H1 (cell line): ENCODE measurements around the gene SH2D2A. TPM values are rescaled to one million over a fixed set of nuclear protein-coding genes. Genes with fewer than 3 reads are reported as not detected.

Source experiments
- CTCF ChIA-PET: fragments of 300-600 bp; sonication (Branson Sonifier 250); formaldehyde crosslinking; loops from one replicate; lab custom pipeline; 2021; ENCODE audit not compliant: partially characterized antibody; lab: Charles Lee
- POLR2A ChIA-PET: fragments of 300-600 bp; sonication (Branson Sonifier 250); formaldehyde crosslinking; loops from one replicate; lab custom pipeline; 2021; ENCODE audit warnings: inconsistent platforms; ENCODE audit not compliant: partially characterized antibody; lab: Charles Lee
- DNase-seq, 2 experiments: peaks; one replicate each; pipeline versions ENCODE4 v3.0.0 to v3.0.0-alpha.2; 2010 to 2022; ENCODE audit warnings: low spot score in 2 of 2, low read depth in 1 of 2, mixed read lengths in 1 of 2
- FAIRE-seq: peaks from 2 replicates; lab custom pipeline; 2011; peaks lifted over from hg19 to GRCh38; lab: Jason Lieb, UNC
- H2AFZ ChIP-seq: 2 replicates; pipeline ENCODE4 v1.8.1; 2012; ENCODE audit warnings: low read length, inconsistent platforms
- H2AK5ac ChIP-seq: 2 replicates; pipeline ENCODE4 v1.6.1; 2013; ENCODE audit warnings: low read depth, low read length
- H2BK120ac ChIP-seq: replicated peaks from 2 replicates; pipeline ENCODE3; 2013; ENCODE audit warnings: low read depth, low read length, inconsistent platforms
- H2BK12ac ChIP-seq: 2 replicates; pipeline ENCODE4 v1.6.1; 2013; ENCODE audit warnings: low read depth, low read length
- H2BK15ac ChIP-seq: 2 replicates; pipeline ENCODE4 v1.6.1; 2013; ENCODE audit warnings: low read length
- H2BK20ac ChIP-seq: 2 replicates; pipeline ENCODE4 v1.6.1; 2013; ENCODE audit warnings: low read length
- H2BK5ac ChIP-seq: 2 replicates; pipeline ENCODE4 v1.6.1; 2013; ENCODE audit warnings: low read depth, low read length
- H3K14ac ChIP-seq: 2 replicates; pipeline ENCODE4 v1.6.1; 2013; ENCODE audit warnings: inconsistent platforms; ENCODE audit not compliant: insufficient read length
- H3K18ac ChIP-seq: 2 replicates; pipeline ENCODE4 v1.6.1; 2013; ENCODE audit warnings: low read length; ENCODE audit errors: extremely low read depth
- H3K23ac ChIP-seq: 2 replicates; pipeline ENCODE4 v1.6.1; 2013; ENCODE audit warnings: inconsistent platforms; ENCODE audit not compliant: insufficient read length
- H3K23me2 ChIP-seq: 2 replicates; pipeline ENCODE4 v1.6.1; 2013; ENCODE audit warnings: low read depth, low read length
- H3K27ac ChIP-seq: 2 replicates; pipeline ENCODE4 v1.6.1; 2011; ENCODE audit warnings: low read depth, low read length, inconsistent platforms
- H3K27me3 ChIP-seq, 4 experiments: replicated peaks in 1 of 4; 1 replicate in 1 of 4; 2 replicates in 3 of 4; pipeline versions ENCODE4 v1.6.1 to v1.8.1; 2011 to 2013; ENCODE audit warnings: low read length in 3 of 4, mild to moderate bottlenecking in 3 of 4, inconsistent platforms in 2 of 4, mixed read lengths in 2 of 4, moderate library complexity in 1 of 4; ENCODE audit not compliant: control insufficient read depth in 3 of 4, insufficient read depth in 3 of 4; ENCODE audit errors: extremely low read depth in 1 of 4
- H3K36me3 ChIP-seq, 4 experiments: 2 replicates each; pipeline versions ENCODE4 v1.6.1 to v1.8.1; 2011 to 2013; ENCODE audit warnings: mild to moderate bottlenecking in 4 of 4, low read length in 3 of 4, moderate library complexity in 2 of 4, control low read depth in 1 of 4, inconsistent platforms in 1 of 4; ENCODE audit not compliant: insufficient read depth in 4 of 4, control insufficient read depth in 2 of 4
- H3K4ac ChIP-seq: replicated peaks from 2 replicates; pipeline ENCODE3; 2013; ENCODE audit warnings: low read length, low read depth, mixed read lengths, inconsistent platforms; ENCODE audit not compliant: insufficient read length
- H3K4me1 ChIP-seq, 4 experiments: replicated peaks in 1 of 4; 1 replicate in 1 of 4; 2 replicates in 3 of 4; pipeline versions ENCODE4 v1.6.1 to v1.8.1; 2011 to 2013; ENCODE audit warnings: low read length in 3 of 4, inconsistent platforms in 2 of 4, mixed read lengths in 1 of 4; ENCODE audit not compliant: insufficient read depth in 4 of 4, control insufficient read depth in 3 of 4
- H3K4me2 ChIP-seq, 2 experiments: 2 replicates each; pipeline versions ENCODE4 v1.6.1 to v1.8.1; 2011 to 2013; ENCODE audit warnings: low read depth in 2 of 2, low read length in 2 of 2, control low read depth in 1 of 2, inconsistent platforms in 1 of 2, mild to moderate bottlenecking in 1 of 2; ENCODE audit not compliant: insufficient read depth in 1 of 2
- H3K4me3 ChIP-seq, 4 experiments: fragments of 200-600, 300-600 bp in 1 of 4; sonication (generic), shearing (Covaris generic), sonication (Bioruptor Twin) in 1 of 4; 2 replicates each; pipeline versions ENCODE4 v1.5.1 to v1.8.1; 2011 to 2016; ENCODE audit warnings: low read length in 4 of 4, low read depth in 3 of 4, control low read depth in 2 of 4, inconsistent platforms in 2 of 4, mild to moderate bottlenecking in 2 of 4, mixed read lengths in 1 of 4, moderate library complexity in 1 of 4; ENCODE audit not compliant: insufficient read depth in 2 of 4; ENCODE audit errors: extremely low read depth in 1 of 4
- H3K56ac ChIP-seq: replicated peaks from 2 replicates; pipeline ENCODE3; 2013; ENCODE audit warnings: low read depth, mild to moderate bottlenecking, mixed read lengths, low read length, inconsistent platforms; ENCODE audit not compliant: insufficient read length
- H3K79me1 ChIP-seq: 2 replicates; pipeline ENCODE4 v1.6.1; 2013; ENCODE audit warnings: low read depth, low read length, control low read depth
- H3K79me2 ChIP-seq, 2 experiments: 2 replicates each; pipeline versions ENCODE4 v1.6.1 to v1.8.1; 2012 to 2013; ENCODE audit warnings: low read length in 2 of 2, mild to moderate bottlenecking in 2 of 2, inconsistent platforms in 1 of 2; ENCODE audit not compliant: insufficient read depth in 2 of 2, control insufficient read depth in 1 of 2
- H3K9ac ChIP-seq, 4 experiments: replicated peaks in 1 of 4; 1 replicate in 1 of 4; 2 replicates in 3 of 4; pipeline versions ENCODE4 v1.6.1 to v1.8.1; 2011 to 2013; ENCODE audit warnings: low read depth in 3 of 4, low read length in 3 of 4, control low read depth in 2 of 4, mild to moderate bottlenecking in 2 of 4, moderate library complexity in 2 of 4, inconsistent platforms in 1 of 4; ENCODE audit errors: extremely low read depth in 1 of 4
- H3K9me3 ChIP-seq, 2 experiments: 2 replicates each; pipeline versions ENCODE4 v1.6.1 to v1.8.1; 2012 to 2013; ENCODE audit warnings: mild to moderate bottlenecking in 2 of 2, moderate library complexity in 2 of 2, control low read depth in 1 of 2, inconsistent platforms in 1 of 2, low read depth in 1 of 2, low read length in 1 of 2, mixed read lengths in 1 of 2; ENCODE audit not compliant: insufficient read depth in 2 of 2
- H4K20me1 ChIP-seq, 2 experiments: replicated peaks in 1 of 2; 2 replicates each; pipeline versions ENCODE3 to v1.8.1; 2011 to 2013; ENCODE audit warnings: inconsistent platforms in 2 of 2, low read length in 2 of 2, mild to moderate bottlenecking in 1 of 2; ENCODE audit not compliant: insufficient read depth in 2 of 2, control insufficient read depth in 1 of 2
- H4K5ac ChIP-seq: 2 replicates; pipeline ENCODE4 v1.6.1; 2013; ENCODE audit warnings: low read length, low read depth, mixed read lengths, inconsistent platforms; ENCODE audit not compliant: insufficient read length
- H4K8ac ChIP-seq: 2 replicates; pipeline ENCODE4 v1.8.0; 2013; ENCODE audit warnings: mild to moderate bottlenecking, moderate library complexity, low read length, inconsistent platforms; ENCODE audit not compliant: insufficient read depth; ENCODE audit errors: extremely low read depth
- H4K91ac ChIP-seq: replicated peaks from 2 replicates; pipeline ENCODE3; 2013; ENCODE audit warnings: low read length, mixed read lengths, inconsistent platforms; ENCODE audit not compliant: insufficient read length
- KDM1A ChIP-seq: fragments of 200-600, 300-600 bp; sonication (generic); IDR thresholded peaks from 2 replicates; pipeline ENCODE4 v1.7.1; 2016; ENCODE audit warnings: mild to moderate bottlenecking, low read length, borderline replicate concordance
- WGBS, 2 experiments: shearing (Covaris generic) in 1 of 2; methylation state at CpG; one replicate each; pipeline versions ENCODE4 v1.1.6 to v1.1.7; 2013 to 2015; ENCODE audit warnings: low lambda C conversion rate in 2 of 2, mixed read lengths in 2 of 2, inconsistent platforms in 1 of 2, low coverage in 1 of 2, missing lambda C conversion rate in 1 of 2; ENCODE audit not compliant: insufficient replicate concordance in 2 of 2, insufficient coverage in 1 of 2, insufficient read length in 1 of 2; ENCODE audit errors: extremely low coverage in 1 of 2, missing lambda C conversion rate in 1 of 2; 5-methylcytosine and 5-hydroxymethylcytosine counted together
- polyA plus RNA-seq, 7 experiments: library from polyadenylated mRNA; depleted of rRNA in 3 of 7; stranded (reverse) in 5 of 7; unstranded in 2 of 7; fragments of >200 nt in 5 of 7; fragments of 200-250 nt in 2 of 7; gene quantifications; 1 replicate in 5 of 7; 2 replicates in 1 of 7; 4 replicates in 1 of 7; pipeline versions ENCODE4 v1.2.1 to v1.2.3, GENCODE V29; 2011 to 2013; ENCODE audit warnings: missing spikeins in 2 of 7, mixed read lengths in 2 of 7
- total RNA-seq: library from RNA; stranded (reverse); fragmentation: NEBNext Ultra II Directional; extraction: Animal tissue kit (Norgen Biotek cat#: 25700); gene quantifications from 2 replicates; pipeline ENCODE4 v1.2.1, GENCODE V29; 2021

Gene SH2D2A
- total and polyA plus RNA-seq, 2 of the 8 experiments (the other 6 are each of a cell fraction or from before 2014, with no cell fraction given): 3.3 to 7.9 TPM

DNA sequence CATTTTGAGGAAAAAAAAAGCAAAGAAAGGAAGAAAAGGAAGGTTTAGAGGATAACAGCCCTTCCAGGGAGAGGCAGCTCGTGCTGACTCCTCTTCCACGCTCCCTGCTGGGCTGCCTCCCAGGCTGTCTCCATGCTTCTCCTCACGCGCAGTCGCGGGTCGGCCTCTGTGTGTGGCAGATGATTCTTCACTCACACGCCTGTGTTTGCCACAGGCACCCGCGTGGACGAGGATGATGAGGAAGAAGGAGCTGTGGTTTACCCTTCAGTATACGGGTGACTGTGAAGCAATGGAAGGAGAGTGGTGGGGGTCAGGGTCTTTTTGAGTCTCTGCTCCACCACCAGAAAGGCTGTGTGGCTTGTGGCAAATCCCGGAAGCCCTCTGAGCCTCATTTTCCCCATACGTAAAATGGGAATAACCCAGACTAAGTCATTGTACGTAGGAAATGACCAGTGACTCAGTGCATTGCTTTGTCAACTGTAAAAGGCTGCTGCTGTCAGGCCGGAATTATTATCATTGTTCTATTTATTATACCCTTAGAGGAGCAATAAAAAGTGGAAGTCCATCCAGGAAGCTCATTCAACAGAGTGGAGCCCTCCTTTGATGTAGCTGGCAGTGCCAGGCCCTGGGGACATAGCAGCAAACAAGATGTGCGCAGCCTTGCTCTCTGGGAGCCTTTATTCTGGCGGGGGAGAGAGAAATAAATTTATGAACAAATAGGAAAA is 11.9 kb upstream of the SH2D2A start:
- H2BK12ac ChIP-seq: no peak overlapping the region
- ChIA-PET CTCF (interaction anchor here (0.7 to 22.0 kb wide), 8 partner anchors 9 to 141 kb away, joined by 3 to 556 read pairs (median 6); partner anchors contain the start of genes INSRR, NTRK1 and SH2D2A), POLR2A (interaction anchor here (0.6 kb wide), 1 partner anchor 312 kb away, joined by 3 read pairs; no protein-coding TSS in a partner anchor)
- H3K4ac ChIP-seq: no peak overlapping the region
- no peaks in the 10 kb centered on the region for H3K9me3 ChIP-seq
- H3K4me3 ChIP-seq: no peak overlapping the region
- no peak overlapping the region for H4K5ac ChIP-seq
- no peak overlapping the region for H3K23ac ChIP-seq
- no peaks in the 10 kb centered on the region for H3K36me3 ChIP-seq
- H3K4me1 ChIP-seq: no peaks in the 10 kb centered on the region
- no peak overlapping the region for H3K9ac ChIP-seq
- no peak overlapping the region for H3K14ac ChIP-seq
- no peak overlapping the region for H2AFZ ChIP-seq
- H4K91ac ChIP-seq: no peak overlapping the region
- H3K27ac ChIP-seq: no peak overlapping the region
- no peak overlapping the region for H3K56ac ChIP-seq
- no peaks in the 10 kb centered on the region for H3K79me2 ChIP-seq
- H3K23me2 ChIP-seq: no peaks in the 10 kb centered on the region
- no peak for DNase-seq
- TF ChIP-seq KDM1A: no peak
- H2BK5ac ChIP-seq: no peak overlapping the region
- H2AK5ac ChIP-seq: no peak overlapping the region
- no peak overlapping the region for H2BK15ac ChIP-seq
- no peak overlapping the region for H3K4me2 ChIP-seq
- H3K18ac ChIP-seq: no peak overlapping the region
- no peaks in the 10 kb centered on the region for H4K20me1 ChIP-seq
- peaks cover 0 to 13% (median 5%) of the 10 kb centered on the region in 4 experiments; a peak in 5 of 7 replicates for H3K27me3 ChIP-seq
- H3K79me1 ChIP-seq: no peaks in the 10 kb centered on the region
- no peak for FAIRE-seq
- H2BK20ac ChIP-seq: no peak overlapping the region
- WGBS, 2 experiments: 77% methylated on average over 18 of the region's 18 CpGs; no CpG with 5 or more reads in 1 of the 2 experiments
- no peak overlapping the region for H2BK120ac ChIP-seq
- no peak overlapping the region for H4K8ac ChIP-seq
